HG03097 (cell line): Measurements from ENCODE around the gene KMT2A.
"Not testable (repeated sequence)": the region's sequence is repeated elsewhere in the genome, so short reads cannot be mapped to it uniquely, and the experiment has no call there.

Experiments
- ATAC-seq: cut with Tn5 transposase; IDR thresholded peaks from one replicate; pipeline ENCODE4 v1.9.1; 2021; ENCODE audit not compliant: unreplicated experiment, low FRiP score

The KMT2A gene

GRCh38 chr11:118481238-118481637, 44.9 kb downstream of the KMT2A start:
- not testable (repeated sequence) for ATAC-seq

- ATAC-seq, result no peak
Observed at GRCh38 chr11:118484405-118484804, 48.1 kb downstream of the KMT2A start.

- no peak for ATAC-seq
Observed at GRCh38 chr11:118485273-118485672, 49.0 kb downstream of the KMT2A start.

GRCh38 chr11:118488480-118489109, 52.3 kb downstream of the KMT2A start:
- no peak for ATAC-seq

GRCh38 chr11:118491041-118491440, 54.7 kb downstream of the KMT2A start:
- no peak for ATAC-seq

- ATAC-seq, result no peak
Observed at GRCh38 chr11:118497831-118498230, 61.5 kb downstream of the KMT2A start.

GRCh38 chr11:118503216-118503615, 66.9 kb downstream of the KMT2A start:
- ATAC-seq, result no peak

GRCh38 chr11:118511601-118512000, 75.3 kb downstream of the KMT2A start:
- no peak for ATAC-seq

GRCh38 chr11:118514103-118514502, 77.8 kb downstream of the KMT2A start:
- ATAC-seq, result no peak

- no peak for ATAC-seq
Observed at GRCh38 chr11:118519549-118519948, 83.3 kb downstream of the KMT2A start.

- ATAC-seq, result no peak
Observed at GRCh38 chr11:118521892-118522311, 85.6 kb downstream of the KMT2A start.

GRCh38 chr11:118522571-118523072, 86.3 kb downstream of the KMT2A start:
- no peak for ATAC-seq

GRCh38 chr11:118524356-118524755, 88.1 kb downstream of the KMT2A start:
- ATAC-seq, result no peak

GRCh38 chr11:118524757-118525470, 88.6 kb downstream of the KMT2A start:
- no peak for ATAC-seq

GRCh38 chr11:118526688-118527087, 90.4 kb downstream of the KMT2A start:
- ATAC-seq, result no peak

- no peak for ATAC-seq
Observed at GRCh38 chr11:118527109-118527508, 90.8 kb downstream of the KMT2A start, which contains the start of gene TTC36. Gene TTC36, plus strand, starts transcription at chr11:118527474. Its CDS starts 21 bp downstream, at chr11:118527495.

- ATAC-seq, result no peak
Observed at GRCh38 chr11:118528511-118528910, 92.2 kb downstream of the KMT2A start.

- no peak for ATAC-seq
Observed at GRCh38 chr11:118529584-118530175, 93.4 kb downstream of the KMT2A start.

- ATAC-seq, result no peak
Observed at GRCh38 chr11:118530180-118530682, 93.9 kb downstream of the KMT2A start.

- ATAC-seq, result no peak
Observed at GRCh38 chr11:118530683-118531596, 94.6 kb downstream of the KMT2A start, which contains the start of gene TMEM25. Gene TMEM25, plus strand, starts transcription at chr11:118531192. Its CDS starts 610 bp downstream, at chr11:118531802.
